Uterus (tissue), 4 donors: ENCODE measurements around the gene DMD. TPM values are rescaled to one million over a fixed set of nuclear protein-coding genes. Genes with fewer than 3 reads are reported as not detected.

ENCODE experiments used
- DNase-seq, 2 donors: peaks; one replicate each; pipeline ENCODE4 v3.0.0-alpha.2; 2019 to 2020
- H3K27ac ChIP-seq, 2 donors: fragments of 200-600 bp; sonication (generic); 1 replicate in 1 of 2; 2 replicates in 1 of 2; pipeline ENCODE4 v1.5.1; 2016 to 2018
- H3K27me3 ChIP-seq, 2 donors: fragments of 200-600 bp; sonication (generic); one replicate each; pipeline ENCODE4 v1.5.1; 2018 to 2019; ENCODE audit warnings: control low read depth in 1 of 2
- H3K36me3 ChIP-seq, 2 donors: fragments of 200-600 bp; sonication (generic); one replicate each; pipeline ENCODE4 v1.5.1; 2019; ENCODE audit warnings: control low read depth in 1 of 2
- H3K4me1 ChIP-seq, 2 donors: fragments of 200-600 bp; sonication (generic); one replicate each; pipeline ENCODE4 v1.5.1; 2018 to 2019; ENCODE audit warnings: control low read depth in 1 of 2
- H3K4me3 ChIP-seq, 2 donors: fragments of 200-600 bp; sonication (generic); 1 replicate in 1 of 2; 2 replicates in 1 of 2; pipeline ENCODE4 v1.5.1; 2018 to 2019; ENCODE audit warnings: mild to moderate bottlenecking in 1 of 2
- H3K9me3 ChIP-seq, 2 donors: fragments of 200-600 bp; sonication (generic); one replicate each; pipeline ENCODE4 v1.5.1; 2019; ENCODE audit warnings: control low read depth in 1 of 2
- POLR2A ChIP-seq, 2 donors: fragments of 450-650 bp; IDR thresholded peaks; one replicate each; pipeline ENCODE4 v1.6.1; 2016; ENCODE audit warnings: antibody characterized with exemption in 2 of 2, mild to moderate bottlenecking in 1 of 2, moderate library complexity in 1 of 2
- intact Hi-C: fragments of 100-400 bp; cut with DNase I; formaldehyde crosslinking; loops from one replicate; pipeline ENCODE4 v1.15.1; 2023; ENCODE audit warnings: low total_unique reads
- total RNA-seq, 4 donors: library from RNA; depleted of rRNA in 3 of 4; stranded (reverse); fragments of >200 nt in 3 of 4; gene quantifications; one replicate each; pipeline versions ENCODE4 v1.1.0 to v1.2.4, GENCODE V29; 2014 to 2023
- TF ChIP-seq, protein P1 (sequence below), 4 experiments: fragments of 200-600 bp in 2 of 4; fragments of 450-650 bp in 2 of 4; sonication (generic) in 2 of 4; IDR thresholded peaks; one replicate each; pipeline ENCODE4 v1.5.1; 2016 to 2019; ENCODE audit warnings: antibody characterized with exemption in 4 of 4, mild to moderate bottlenecking in 2 of 4, moderate library complexity in 1 of 4
- donor health status: DM: yes; HTN: yes; CAD: no.

Gene DMD
- total RNA-seq, 4 donors from 2014 or later, result 73.8 to 147 (median 97.8) TPM

DNA sequence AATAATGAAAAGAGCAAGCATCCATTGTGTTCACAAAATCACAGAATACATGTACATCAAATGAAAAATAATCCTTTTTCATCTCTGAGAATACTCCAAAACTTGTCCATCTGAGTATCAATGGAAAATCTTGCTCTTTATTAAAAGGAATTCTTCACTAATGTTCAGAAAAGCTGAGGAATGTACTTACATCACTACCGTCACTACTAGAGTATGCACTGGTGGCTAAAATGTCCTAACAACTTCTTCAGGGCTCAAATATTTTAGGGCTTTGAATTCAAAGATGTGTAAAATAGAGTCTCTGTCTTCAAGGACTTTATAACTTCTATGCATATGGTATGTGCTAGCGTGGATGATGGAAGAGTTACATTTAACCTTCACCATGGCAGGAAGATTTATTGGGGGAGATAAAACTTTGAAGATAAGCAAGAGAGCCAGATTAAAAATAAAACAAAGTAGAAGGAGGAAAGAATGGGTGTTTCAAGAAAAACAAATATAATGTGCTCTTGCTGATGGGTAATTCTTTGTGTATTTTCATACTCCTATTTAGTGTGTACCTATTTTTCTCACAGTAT is 55.1 kb downstream of the DMD start:
- no peaks in the 10 kb centered on the region for H3K9me3 ChIP-seq
- DNase-seq, result no peak
- H3K27me3 ChIP-seq, result no peaks in the 10 kb centered on the region
- no peaks in the 10 kb centered on the region for H3K4me1 ChIP-seq
- no peak overlapping the region for H3K27ac ChIP-seq
- intact Hi-C loops, result no loop called here
- TF ChIP-seq POLR2A (IDR thresholded peaks at IDR 0.05), result no peak
- H3K4me3 ChIP-seq, result no peak overlapping the region
- H3K36me3 ChIP-seq, result no peaks in the 10 kb centered on the region

DNA sequence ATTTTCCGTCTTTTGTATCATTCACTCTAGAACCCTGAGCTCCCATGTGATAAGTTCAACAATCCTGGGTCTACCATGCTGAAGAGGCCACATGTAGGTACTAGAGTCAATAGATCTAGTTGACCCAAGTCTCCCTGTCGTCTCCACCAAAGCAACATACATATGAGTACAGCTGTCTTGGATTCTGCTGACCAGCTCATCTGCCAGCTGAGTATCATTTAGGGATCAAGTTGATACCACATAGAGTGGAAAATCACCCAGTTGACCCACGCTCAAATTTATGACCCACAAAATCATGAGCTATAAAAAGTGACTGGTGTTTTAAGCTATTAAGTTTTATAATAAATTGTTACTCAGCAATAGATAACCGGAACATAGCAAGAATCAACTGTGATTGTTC is 61.8 kb downstream of the DMD start:
- intact Hi-C loops, result no loop called here

DNA sequence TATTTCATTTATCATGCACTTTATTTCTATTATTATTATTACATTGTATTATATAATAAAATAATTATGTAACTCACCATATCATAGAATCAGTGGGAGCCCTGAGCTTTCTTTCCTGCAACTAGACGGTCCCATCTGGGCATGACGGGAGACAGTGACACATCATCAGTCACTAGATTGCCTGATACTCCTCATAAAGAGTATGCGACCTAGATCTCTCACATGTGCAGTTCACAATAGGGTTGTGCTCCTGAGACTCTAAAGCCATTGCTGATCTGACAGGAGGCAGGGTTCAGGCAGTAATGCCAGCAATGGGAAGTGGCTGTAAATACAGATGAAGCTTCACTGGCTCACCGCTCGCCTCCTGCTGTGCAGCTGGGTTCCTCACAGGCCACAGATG is 62.3 kb downstream of the DMD start:
- Histone ChIP-seq H3K36me3 (no peaks in the 10 kb centered on the region), H3K27me3 (peaks cover 0 to 4% of the 10 kb centered on the region in 2 donors), H3K27ac (no peak overlapping the region), H3K9me3 (no peaks in the 10 kb centered on the region), H3K4me1 (no peaks in the 10 kb centered on the region), H3K4me3 (no peak overlapping the region)
- no peak for DNase-seq
- TF ChIP-seq, protein P1, sequence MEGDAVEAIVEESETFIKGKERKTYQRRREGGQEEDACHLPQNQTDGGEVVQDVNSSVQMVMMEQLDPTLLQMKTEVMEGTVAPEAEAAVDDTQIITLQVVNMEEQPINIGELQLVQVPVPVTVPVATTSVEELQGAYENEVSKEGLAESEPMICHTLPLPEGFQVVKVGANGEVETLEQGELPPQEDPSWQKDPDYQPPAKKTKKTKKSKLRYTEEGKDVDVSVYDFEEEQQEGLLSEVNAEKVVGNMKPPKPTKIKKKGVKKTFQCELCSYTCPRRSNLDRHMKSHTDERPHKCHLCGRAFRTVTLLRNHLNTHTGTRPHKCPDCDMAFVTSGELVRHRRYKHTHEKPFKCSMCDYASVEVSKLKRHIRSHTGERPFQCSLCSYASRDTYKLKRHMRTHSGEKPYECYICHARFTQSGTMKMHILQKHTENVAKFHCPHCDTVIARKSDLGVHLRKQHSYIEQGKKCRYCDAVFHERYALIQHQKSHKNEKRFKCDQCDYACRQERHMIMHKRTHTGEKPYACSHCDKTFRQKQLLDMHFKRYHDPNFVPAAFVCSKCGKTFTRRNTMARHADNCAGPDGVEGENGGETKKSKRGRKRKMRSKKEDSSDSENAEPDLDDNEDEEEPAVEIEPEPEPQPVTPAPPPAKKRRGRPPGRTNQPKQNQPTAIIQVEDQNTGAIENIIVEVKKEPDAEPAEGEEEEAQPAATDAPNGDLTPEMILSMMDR (IDR thresholded peaks at IDR 0.05), result no peak
- no peak for TF ChIP-seq POLR2A (IDR thresholded peaks at IDR 0.05)
- intact Hi-C loops, result no loop called here

More for the DNA sequence above, 61.8 kb downstream of the DMD start:
- no peak for DNase-seq
- no peaks in the 10 kb centered on the region for H3K9me3 ChIP-seq
- peaks cover 0 to 4% of the 10 kb centered on the region in 2 donors for H3K27me3 ChIP-seq
- no peak for TF ChIP-seq POLR2A (IDR thresholded peaks at IDR 0.05)
- TF ChIP-seq, protein P1 (IDR thresholded peaks at IDR 0.05), result no peak
- no peaks in the 10 kb centered on the region for H3K4me1 ChIP-seq
- no peak overlapping the region for H3K27ac ChIP-seq
- no peaks in the 10 kb centered on the region for H3K36me3 ChIP-seq
- H3K4me3 ChIP-seq, result no peak overlapping the region

DNA sequence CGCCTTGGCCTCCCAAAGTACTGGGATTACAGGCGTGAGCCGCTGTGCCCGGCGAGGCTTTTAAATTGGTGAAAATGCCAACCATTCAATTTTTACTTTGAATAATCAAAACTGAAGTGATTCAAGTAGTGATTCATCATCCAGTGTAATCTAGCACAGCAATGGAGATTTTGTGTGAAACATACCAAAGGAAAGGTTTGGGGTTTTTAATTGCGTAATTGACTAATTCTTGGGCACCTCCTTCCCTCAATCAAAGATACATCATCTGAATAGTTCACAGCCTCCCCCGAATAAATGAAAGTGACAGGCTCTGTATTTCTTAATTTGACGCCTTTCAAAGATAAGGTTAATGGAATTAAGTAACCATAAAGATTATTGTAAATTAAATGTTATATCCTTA is 69.0 kb downstream of the DMD start:
- DNase-seq, result no peak
- H3K4me3 ChIP-seq, result no peak overlapping the region
- peaks cover 0 to 4% of the 10 kb centered on the region in 2 donors for H3K4me1 ChIP-seq
- intact Hi-C loops, result no loop called here
- H3K9me3 ChIP-seq, result no peaks in the 10 kb centered on the region
- H3K27ac ChIP-seq, result no peak overlapping the region
- peaks cover 0 to 13% of the 10 kb centered on the region in 2 donors for H3K27me3 ChIP-seq
- H3K36me3 ChIP-seq, result no peaks in the 10 kb centered on the region
- TF ChIP-seq POLR2A (IDR thresholded peaks at IDR 0.05), result no peak
- TF ChIP-seq, protein P1 (IDR thresholded peaks at IDR 0.05), result no peak

DNA sequence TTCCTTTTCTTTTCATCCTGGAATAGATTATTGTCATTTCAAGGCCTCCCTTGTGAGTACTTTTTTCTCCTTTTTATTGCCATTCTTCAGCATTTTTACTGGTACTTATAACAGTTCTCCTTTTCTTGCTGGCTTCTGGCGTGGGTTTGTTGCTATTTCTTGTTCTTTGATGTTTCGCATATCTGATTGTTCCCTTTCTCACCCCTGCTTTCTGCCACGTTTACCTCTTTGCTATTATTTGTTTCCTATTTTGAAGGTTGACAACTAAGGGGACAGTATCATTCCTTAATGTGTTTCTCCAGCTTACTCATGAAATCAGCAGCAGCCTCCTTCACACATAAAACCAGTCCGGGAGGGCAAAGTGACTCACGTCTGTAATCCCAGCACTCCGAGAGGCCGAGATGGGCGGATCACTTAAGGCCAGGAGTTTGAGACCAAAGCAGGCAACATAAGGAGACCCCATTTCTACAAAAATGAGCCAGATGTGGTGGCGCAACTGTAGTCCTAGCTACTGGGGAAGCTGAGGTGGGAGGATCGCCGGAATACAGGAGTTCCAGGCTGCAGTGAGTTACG is 72.6 kb downstream of the DMD start:
- DNase-seq, result no peak
- no peak overlapping the region for H3K4me3 ChIP-seq
- no peak overlapping the region for H3K27ac ChIP-seq
- intact Hi-C loops, result no loop called here
- peaks cover 0 to 9% of the 10 kb centered on the region in 2 donors for H3K27me3 ChIP-seq
- H3K9me3 ChIP-seq, result no peaks in the 10 kb centered on the region
- no peaks in the 10 kb centered on the region for H3K36me3 ChIP-seq
- peaks cover 0 to 4% of the 10 kb centered on the region in 2 donors for H3K4me1 ChIP-seq
- TF ChIP-seq POLR2A (IDR thresholded peaks at IDR 0.05), result no peak
- TF ChIP-seq, protein P1 (IDR thresholded peaks at IDR 0.05), result no peak
